ENCODE results near the gene SCFD2.

Gene SCFD2

GRCh38 chr4:52964561-52965101, 401.2 kb downstream of the SCFD2 start:
- H3F3A ChIP-seq (ENCODE audit: insufficient read depth, low read length), result no peaks in the 10 kb centered on the region
- H3K27me3 ChIP-seq (ENCODE audit: insufficient read depth, low read length), result no peaks in the 10 kb centered on the region
- H4K20me1 ChIP-seq (ENCODE audit: insufficient read depth, low read length), result no peaks in the 10 kb centered on the region
- H3K9ac ChIP-seq (ENCODE audit: low read length), result no peak overlapping the region
- H3K4me1 ChIP-seq (ENCODE audit: insufficient read depth, low read length, severe bottlenecking), result no peaks in the 10 kb centered on the region
- TF ChIP-seq CTCF (IDR thresholded peaks at IDR 0.05; ENCODE audit: low read length) (no peak), EZH2 (IDR thresholded peaks at IDR 0.05; ENCODE audit: borderline replicate concordance, low read length) (no peak)
- H2AFZ ChIP-seq (ENCODE audit: low read length), result no peak overlapping the region
- no peak overlapping the region for H3K4me2 ChIP-seq (ENCODE audit: low read length)
- no peaks in the 10 kb centered on the region for H3K9me3 ChIP-seq (ENCODE audit: low read length)
- H3K27ac ChIP-seq (ENCODE audit: low read depth, low read length, poor library complexity, severe bottlenecking), result no peak overlapping the region
- no peaks in the 10 kb centered on the region for H3K9me2 ChIP-seq (ENCODE audit: low read depth, low read length)
- no peaks in the 10 kb centered on the region for H3K36me3 ChIP-seq (ENCODE audit: insufficient read depth, low read length)
- no peak overlapping the region for H3K4me3 ChIP-seq (ENCODE audit: low read depth, low read length, poor library complexity, severe bottlenecking)
- H3K79me2 ChIP-seq (ENCODE audit: insufficient read depth, low read length), result no peaks in the 10 kb centered on the region

- no peaks in the 10 kb centered on the region for H3K4me1 ChIP-seq (ENCODE audit: insufficient read depth, low read length, severe bottlenecking)
- no peaks in the 10 kb centered on the region for H3K9me2 ChIP-seq (ENCODE audit: low read depth, low read length)
- H4K20me1 ChIP-seq (ENCODE audit: insufficient read depth, low read length), result no peaks in the 10 kb centered on the region
- no peaks in the 10 kb centered on the region for H3K27me3 ChIP-seq (ENCODE audit: insufficient read depth, low read length)
- no peaks in the 10 kb centered on the region for H3K9me3 ChIP-seq (ENCODE audit: low read length)
- H3K79me2 ChIP-seq (ENCODE audit: insufficient read depth, low read length), result no peaks in the 10 kb centered on the region
- H3K27ac ChIP-seq (ENCODE audit: low read depth, low read length, poor library complexity, severe bottlenecking), result no peak overlapping the region
- no peak for TF ChIP-seq EZH2 (IDR thresholded peaks at IDR 0.05; ENCODE audit: borderline replicate concordance, low read length)
- TF ChIP-seq CTCF (IDR thresholded peaks at IDR 0.05; ENCODE audit: low read length), result no peak
- no peak overlapping the region for H3K4me3 ChIP-seq (ENCODE audit: low read depth, low read length, poor library complexity, severe bottlenecking)
- H3K4me2 ChIP-seq (ENCODE audit: low read length), result no peak overlapping the region
- H2AFZ ChIP-seq (ENCODE audit: low read length), result no peak overlapping the region
- H3F3A ChIP-seq (ENCODE audit: insufficient read depth, low read length), result no peaks in the 10 kb centered on the region
- H3K36me3 ChIP-seq (ENCODE audit: insufficient read depth, low read length), result no peaks in the 10 kb centered on the region
- H3K9ac ChIP-seq (ENCODE audit: low read length), result no peak overlapping the region
Observed at GRCh38 chr4:52964011-52964410, 401.9 kb downstream of the SCFD2 start.

- Histone ChIP-seq H3F3A (ENCODE audit: insufficient read depth, low read length) (no peaks in the 10 kb centered on the region), H3K4me2 (ENCODE audit: low read length) (no peak overlapping the region), H3K36me3 (ENCODE audit: insufficient read depth, low read length) (no peaks in the 10 kb centered on the region), H3K4me3 (ENCODE audit: low read depth, low read length, poor library complexity, severe bottlenecking) (no peak overlapping the region), H3K9ac (ENCODE audit: low read length) (no peak overlapping the region), H3K9me3 (ENCODE audit: low read length) (no peaks in the 10 kb centered on the region), H4K20me1 (ENCODE audit: insufficient read depth, low read length) (no peaks in the 10 kb centered on the region), H3K27me3 (ENCODE audit: insufficient read depth, low read length) (no peaks in the 10 kb centered on the region), H3K9me2 (ENCODE audit: low read depth, low read length) (no peaks in the 10 kb centered on the region), H3K79me2 (ENCODE audit: insufficient read depth, low read length) (no peaks in the 10 kb centered on the region), H3K27ac (ENCODE audit: low read depth, low read length, poor library complexity, severe bottlenecking) (no peak overlapping the region), H2AFZ (ENCODE audit: low read length) (no peak overlapping the region), H3K4me1 (ENCODE audit: insufficient read depth, low read length, severe bottlenecking) (no peaks in the 10 kb centered on the region)
- TF ChIP-seq EZH2 (IDR thresholded peaks at IDR 0.05; ENCODE audit: borderline replicate concordance, low read length) (no peak), CTCF (IDR thresholded peaks at IDR 0.05; ENCODE audit: low read length) (no peak)
Observed at GRCh38 chr4:52962721-52963120, 403.1 kb downstream of the SCFD2 start.
